Gastrocnemius medialis (tissue), 4 donors: ENCODE results near the gene ZNF326. TPM values are rescaled to one million over a fixed set of nuclear protein-coding genes. Genes with fewer than 3 reads are reported as not detected.

Experiments used
- ATAC-seq, 2 donors: fragments of 150-250 bp; one replicate each; pipeline ENCODE4 v1.9.1; 2016
- DNase-seq, 2 donors: peaks; one replicate each; pipeline ENCODE4 v3.0.0-alpha.2; 2019
- H3K27ac ChIP-seq, 4 donors: fragments of 200-600 bp; sonication (generic); 1 replicate in 1 of 4; 2 replicates in 3 of 4; pipeline ENCODE4 v1.5.1; 2016 to 2018; ENCODE audit warnings: mild to moderate bottlenecking in 2 of 4, moderate library complexity in 1 of 4
- H3K27me3 ChIP-seq, 3 donors: fragments of 200-600 bp; sonication (generic) in 2 of 3; 1 replicate in 1 of 3; 2 replicates in 2 of 3; pipeline versions ENCODE4 v1.5.1 to v1.6.0; 2016 to 2019; ENCODE audit warnings: mild to moderate bottlenecking in 1 of 3, moderate library complexity in 1 of 3
- H3K36me3 ChIP-seq, 2 donors: fragments of 200-600 bp; sonication (generic) in 1 of 2; one replicate each; pipeline ENCODE4 v1.5.1; 2017 to 2018
- H3K4me1 ChIP-seq, 2 donors: fragments of 200-600 bp; sonication (generic) in 1 of 2; one replicate each; pipeline ENCODE4 v1.5.1; 2016 to 2017; ENCODE audit warnings: mild to moderate bottlenecking in 2 of 2
- H3K4me3 ChIP-seq, 4 donors: fragments of 200-600 bp; sonication (generic) in 3 of 4; 1 replicate in 1 of 4; 2 replicates in 3 of 4; pipeline ENCODE4 v1.5.1; 2016 to 2019; ENCODE audit warnings: mild to moderate bottlenecking in 2 of 4
- H3K9me3 ChIP-seq, 3 donors: fragments of 200-600 bp; sonication (generic) in 2 of 3; 1 replicate in 1 of 3; 2 replicates in 2 of 3; pipeline ENCODE4 v1.5.1; 2016 to 2019
- POLR2A ChIP-seq, 2 donors: fragments of 450-650 bp; IDR thresholded peaks; one replicate each; pipeline ENCODE4 v1.6.1; 2017; ENCODE audit warnings: antibody characterized with exemption in 2 of 2, mild to moderate bottlenecking in 2 of 2, moderate library complexity in 2 of 2
- in situ Hi-C, 4 donors: fragments of 200-750 bp; cut with MboI; loops; one replicate each; pipeline versions ENCODE4 v1.15.0 to v1.8.0; 2017; ENCODE audit warnings: low sequenced_read_pairs in 4 of 4
- intact Hi-C: fragments of 100-400 bp; cut with DNase I; formaldehyde crosslinking; loops from one replicate; pipeline ENCODE4 v1.15.1; 2023; ENCODE audit warnings: low total_unique reads
- total RNA-seq, 4 donors: library from RNA; depleted of rRNA; stranded (reverse); fragments of >200 nt; gene quantifications; one replicate each; pipeline versions ENCODE4 v1.1.0 to v1.2.3, GENCODE V29; 2016
- TF ChIP-seq, protein P1 (sequence below), 5 experiments: fragments of 450-650 bp in 3 of 5; fragments of 200-600 bp in 2 of 5; sonication (generic) in 2 of 5; IDR thresholded peaks in 4 of 5; conservative IDR thresholded peaks in 1 of 5; 1 replicate in 4 of 5; 2 replicates in 1 of 5; pipeline ENCODE4 v1.5.1; 2016 to 2019; ENCODE audit warnings: antibody characterized with exemption in 5 of 5, mild to moderate bottlenecking in 3 of 5, moderate library complexity in 3 of 5

Gene ZNF326
- total RNA-seq, 4 donors from 2014 or later, result 5.8 to 10.8 (median 9.2) TPM

- TF ChIP-seq, protein P1, sequence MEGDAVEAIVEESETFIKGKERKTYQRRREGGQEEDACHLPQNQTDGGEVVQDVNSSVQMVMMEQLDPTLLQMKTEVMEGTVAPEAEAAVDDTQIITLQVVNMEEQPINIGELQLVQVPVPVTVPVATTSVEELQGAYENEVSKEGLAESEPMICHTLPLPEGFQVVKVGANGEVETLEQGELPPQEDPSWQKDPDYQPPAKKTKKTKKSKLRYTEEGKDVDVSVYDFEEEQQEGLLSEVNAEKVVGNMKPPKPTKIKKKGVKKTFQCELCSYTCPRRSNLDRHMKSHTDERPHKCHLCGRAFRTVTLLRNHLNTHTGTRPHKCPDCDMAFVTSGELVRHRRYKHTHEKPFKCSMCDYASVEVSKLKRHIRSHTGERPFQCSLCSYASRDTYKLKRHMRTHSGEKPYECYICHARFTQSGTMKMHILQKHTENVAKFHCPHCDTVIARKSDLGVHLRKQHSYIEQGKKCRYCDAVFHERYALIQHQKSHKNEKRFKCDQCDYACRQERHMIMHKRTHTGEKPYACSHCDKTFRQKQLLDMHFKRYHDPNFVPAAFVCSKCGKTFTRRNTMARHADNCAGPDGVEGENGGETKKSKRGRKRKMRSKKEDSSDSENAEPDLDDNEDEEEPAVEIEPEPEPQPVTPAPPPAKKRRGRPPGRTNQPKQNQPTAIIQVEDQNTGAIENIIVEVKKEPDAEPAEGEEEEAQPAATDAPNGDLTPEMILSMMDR (IDR thresholded peaks at IDR 0.05 in 4 of 5, conservative IDR thresholded peaks at IDR 0.05 in 1 of 5), result no peak
- no peak for TF ChIP-seq POLR2A (IDR thresholded peaks at IDR 0.05)
- peaks cover 0 to 50% of the 10 kb centered on the region in 2 donors for H3K36me3 ChIP-seq
- no peaks in the 10 kb centered on the region for H3K9me3 ChIP-seq
- H3K27ac ChIP-seq, result no peak overlapping the region
- peaks cover 8 to 16% of the 10 kb centered on the region in 2 donors for H3K4me1 ChIP-seq
- DNase-seq (no peak), ATAC-seq (no peak)
- H3K27me3 ChIP-seq, result no peaks in the 10 kb centered on the region
- intact Hi-C loops (no loop called here), in situ Hi-C loops (no loop called here)
- H3K4me3 ChIP-seq, result no peak overlapping the region
Measured at GRCh38 chr1:90007979-90008404, 13.1 kb downstream of the ZNF326 start.

DNA sequence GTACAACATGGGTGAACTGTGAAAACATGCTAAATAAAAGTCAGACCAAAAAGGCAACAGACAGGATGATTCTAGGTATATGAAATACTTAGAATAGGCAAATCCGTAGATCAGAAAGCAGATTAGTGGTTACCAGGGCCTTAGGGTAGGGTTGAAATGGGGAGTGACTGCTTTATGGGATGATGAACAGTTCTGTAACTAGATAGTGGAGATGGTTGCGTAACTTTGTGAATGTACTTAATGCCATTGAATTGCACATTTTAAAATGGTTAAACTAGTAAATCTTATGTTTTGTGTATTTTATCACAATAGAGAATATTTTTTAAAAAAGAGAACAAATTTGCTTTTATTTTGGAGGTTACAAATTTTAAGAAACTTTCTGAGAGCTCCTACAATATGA, 17.4 kb downstream of the ZNF326 start:
- ATAC-seq, result no peak
- Histone ChIP-seq H3K9me3 (no peaks in the 10 kb centered on the region), H3K27me3 (no peaks in the 10 kb centered on the region), H3K4me3 (no peak overlapping the region), H3K36me3 (peaks cover 6 to 77% of the 10 kb centered on the region in 2 donors), H3K4me1 (no peaks in the 10 kb centered on the region), H3K27ac (no peak overlapping the region)
- TF ChIP-seq, protein P1 (IDR thresholded peaks at IDR 0.05 in 4 of 5, conservative IDR thresholded peaks at IDR 0.05 in 1 of 5), result no peak
- no peak for TF ChIP-seq POLR2A (IDR thresholded peaks at IDR 0.05)
- no peak for DNase-seq
- intact Hi-C loops (no loop called here), in situ Hi-C loops (no loop called here)

- Histone ChIP-seq H3K36me3 (peaks cover 24 to 100% of the 10 kb centered on the region in 2 donors), H3K4me3 (no peak overlapping the region), H3K9me3 (no peaks in the 10 kb centered on the region), H3K27ac (no peak overlapping the region), H3K4me1 (no peaks in the 10 kb centered on the region), H3K27me3 (no peaks in the 10 kb centered on the region)
- ATAC-seq, result no peak
- intact Hi-C loops, result no loop called here
- no peak for DNase-seq
- TF ChIP-seq, protein P1 (IDR thresholded peaks at IDR 0.05 in 4 of 5, conservative IDR thresholded peaks at IDR 0.05 in 1 of 5), result no peak
- TF ChIP-seq POLR2A (IDR thresholded peaks at IDR 0.05), result no peak
- in situ Hi-C loops, result no loop called here
Measured at GRCh38 chr1:90023691-90024090, 28.8 kb downstream of the ZNF326 start.

GRCh38 chr1:90027281-90027680, 32.4 kb downstream of the ZNF326 start:
- DNase-seq (no peak), ATAC-seq (no peak)
- no peak overlapping the region for H3K4me3 ChIP-seq
- H3K36me3 ChIP-seq, result peaks cover 8 to 97% of the 10 kb centered on the region in 2 donors
- no peak overlapping the region for H3K27ac ChIP-seq
- intact Hi-C loops (no loop called here), in situ Hi-C loops (no loop called here)
- H3K4me1 ChIP-seq, result no peaks in the 10 kb centered on the region
- TF ChIP-seq, protein P1 (IDR thresholded peaks at IDR 0.05 in 4 of 5, conservative IDR thresholded peaks at IDR 0.05 in 1 of 5), result no peak
- no peak for TF ChIP-seq POLR2A (IDR thresholded peaks at IDR 0.05)
- no peaks in the 10 kb centered on the region for H3K9me3 ChIP-seq
- H3K27me3 ChIP-seq, result no peaks in the 10 kb centered on the region

- TF ChIP-seq, protein P1 (IDR thresholded peaks at IDR 0.05 in 4 of 5, conservative IDR thresholded peaks at IDR 0.05 in 1 of 5), result no peak
- no peak for TF ChIP-seq POLR2A (IDR thresholded peaks at IDR 0.05)
- DNase-seq (no peak), ATAC-seq (no peak)
- H3K4me3 ChIP-seq, result no peak overlapping the region
- intact Hi-C loops (no loop called here), in situ Hi-C loops (no loop called here)
- H3K27me3 ChIP-seq, result no peaks in the 10 kb centered on the region
- no peak overlapping the region for H3K27ac ChIP-seq
- no peaks in the 10 kb centered on the region for H3K9me3 ChIP-seq
- H3K36me3 ChIP-seq, result no peaks in the 10 kb centered on the region
- H3K4me1 ChIP-seq, result no peaks in the 10 kb centered on the region
Measured at GRCh38 chr1:90039652-90040051, 44.7 kb downstream of the ZNF326 start.
